Panc1 (cell line): ENCODE measurements around the gene TLR4. TPM values are rescaled to one million over a fixed set of nuclear protein-coding genes. Genes with fewer than 3 reads are reported as not detected.

Experiments used
- ATAC-seq: fragments of 200-7000 bp; cut with Tn5 transposase; 2 replicates; pipeline ENCODE4 v1.9.1; 2020; ENCODE audit warnings: mild to moderate bottlenecking, moderate library complexity
- BruUV-seq: library from RNA; stranded (reverse); fragments of 400-500 nt; replicated peaks from 2 replicates; lab custom pipeline; 2021; lab: Mats Ljungman, UMichigan
- CTCF ChIA-PET: fragments of 300-600 bp; sonication (Branson Sonifier 250); formaldehyde crosslinking; loops from one replicate; lab custom pipeline; 2022; ENCODE audit warnings: antibody characterized with exemption; lab: Charles Lee
- POLR2A ChIA-PET: fragments of 300-600 bp; sonication (Branson Sonifier 250); formaldehyde crosslinking; loops from one replicate; lab custom pipeline; 2022; ENCODE audit warnings: antibody characterized with exemption; lab: Charles Lee
- DNase-seq: peaks from one replicate; pipeline ENCODE4 v3.0.0-alpha.2; 2010; ENCODE audit warnings: low read depth, low spot score
- H3K27ac ChIP-seq: 2 replicates; pipeline ENCODE4 v1.5.1; 2011; ENCODE audit warnings: mild to moderate bottlenecking, low read length, inconsistent platforms
- H3K27me3 ChIP-seq: fragments of 200-500 bp; sonication (Bioruptor generic); 2 replicates; pipeline ENCODE4 v1.6.0; 2014; ENCODE audit warnings: low read length, inconsistent platforms; ENCODE audit not compliant: control insufficient read depth, insufficient read depth
- H3K36me3 ChIP-seq: fragments of 200-500 bp; sonication (Bioruptor generic); 2 replicates; pipeline ENCODE4 v1.5.1; 2014; ENCODE audit warnings: inconsistent platforms, mild to moderate bottlenecking, low read length, moderate library complexity; ENCODE audit not compliant: control insufficient read depth, insufficient read depth
- H3K4me1 ChIP-seq: 2 replicates; pipeline ENCODE4 v1.5.1; 2011; ENCODE audit warnings: inconsistent platforms, mild to moderate bottlenecking, low read length, moderate library complexity; ENCODE audit not compliant: control insufficient read depth, insufficient read depth
- H3K4me3 ChIP-seq, 2 experiments: 2 replicates each; pipeline ENCODE4 v1.5.1; 2011 to 2012; ENCODE audit warnings: low read depth in 2 of 2, low read length in 2 of 2, mild to moderate bottlenecking in 2 of 2, inconsistent platforms in 1 of 2, moderate library complexity in 1 of 2
- H3K9me3 ChIP-seq: fragments of 200-500 bp; sonication (Bioruptor generic); 2 replicates; pipeline ENCODE4 v1.5.1; 2014; ENCODE audit warnings: low read depth, mild to moderate bottlenecking, inconsistent platforms, low read length, moderate library complexity; ENCODE audit not compliant: control insufficient read depth, insufficient read depth
- POLR2AphosphoS5 ChIP-seq: IDR thresholded peaks from 2 replicates; pipeline ENCODE4 v1.6.1; 2012; ENCODE audit warnings: mild to moderate bottlenecking, low read depth, low read length, moderate library complexity
- SIN3A ChIP-seq: IDR thresholded peaks from 2 replicates; pipeline ENCODE4 v1.6.1; 2012; ENCODE audit warnings: low read depth, mild to moderate bottlenecking, low read length, moderate library complexity, borderline replicate concordance; ENCODE audit not compliant: insufficient read depth
- TCF7L2 ChIP-seq: IDR thresholded peaks from 2 replicates; pipeline ENCODE4 v1.6.1; 2011; ENCODE audit warnings: mild to moderate bottlenecking, low read depth, low read length, inconsistent platforms
- in situ Hi-C: cut with HindIII; loops from 2 replicates; pipeline ENCODE4 v1.10.0; 2016; ENCODE audit warnings: low sequenced_read_pairs, low pct_unique_long_range_greater_than_20kb
- intact Hi-C: fragments of 100-400 bp; cut with micrococcal nuclease; formaldehyde crosslinking; loops from one replicate; pipeline ENCODE4 v1.10.0; 2022; ENCODE audit not compliant: unreplicated experiment
- total RNA-seq: library from RNA; stranded (reverse); gene quantifications from one replicate; pipeline ENCODE4 v1.2.1, GENCODE V29; 2021; ENCODE audit not compliant: unreplicated experiment
- TF ChIP-seq, protein P1 (sequence below), 2 experiments: IDR thresholded peaks; 2 replicates each; pipeline ENCODE4 v1.6.1; 2011 to 2012; ENCODE audit warnings: low read depth in 2 of 2, control low read depth in 1 of 2, low read length in 1 of 2, mild to moderate bottlenecking in 1 of 2, moderate library complexity in 1 of 2; ENCODE audit not compliant: insufficient read depth in 1 of 2
- TF ChIP-seq, protein P2 (sequence below): fragments of 450-650 bp; IDR thresholded peaks from 2 replicates; pipeline ENCODE4 v1.5.1; 2017; ENCODE audit warnings: mild to moderate bottlenecking

The TLR4 gene
- total RNA-seq, 1 experiment from 2014 or later = 0.33 TPM

DNA sequence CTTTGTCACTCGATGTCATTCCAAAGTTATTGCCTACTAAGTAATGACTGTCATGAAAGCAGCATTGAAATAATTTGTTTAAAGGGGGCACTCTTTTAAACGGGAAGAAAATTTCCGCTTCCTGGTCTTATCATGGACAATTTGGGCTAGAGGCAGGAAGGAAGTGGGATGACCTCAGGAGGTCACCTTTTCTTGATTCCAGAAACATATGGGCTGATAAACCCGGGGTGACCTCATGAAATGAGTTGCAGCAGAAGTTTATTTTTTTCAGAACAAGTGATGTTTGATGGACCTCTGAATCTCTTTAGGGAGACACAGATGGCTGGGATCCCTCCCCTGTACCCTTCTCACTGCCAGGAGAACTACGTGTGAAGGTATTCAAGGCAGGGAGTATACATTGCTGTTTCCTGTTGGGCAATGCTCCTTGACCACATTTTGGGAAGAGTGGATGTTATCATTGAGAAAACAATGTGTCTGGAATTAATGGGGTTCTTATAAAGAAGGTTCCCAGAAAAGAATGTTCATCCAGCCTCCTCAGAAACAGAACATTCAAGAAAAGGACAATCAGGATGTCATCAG is 11.3 kb downstream of the TLR4 start:
- ChIA-PET POLR2A (no interaction called here), CTCF (no interaction called here)
- DNase-seq (no peak), ATAC-seq (no peak)
- H3K9me3 ChIP-seq = no peaks in the 10 kb centered on the region
- H3K27ac ChIP-seq = no peak overlapping the region
- no peaks in the 10 kb centered on the region for H3K36me3 ChIP-seq
- TF ChIP-seq, protein P1, sequence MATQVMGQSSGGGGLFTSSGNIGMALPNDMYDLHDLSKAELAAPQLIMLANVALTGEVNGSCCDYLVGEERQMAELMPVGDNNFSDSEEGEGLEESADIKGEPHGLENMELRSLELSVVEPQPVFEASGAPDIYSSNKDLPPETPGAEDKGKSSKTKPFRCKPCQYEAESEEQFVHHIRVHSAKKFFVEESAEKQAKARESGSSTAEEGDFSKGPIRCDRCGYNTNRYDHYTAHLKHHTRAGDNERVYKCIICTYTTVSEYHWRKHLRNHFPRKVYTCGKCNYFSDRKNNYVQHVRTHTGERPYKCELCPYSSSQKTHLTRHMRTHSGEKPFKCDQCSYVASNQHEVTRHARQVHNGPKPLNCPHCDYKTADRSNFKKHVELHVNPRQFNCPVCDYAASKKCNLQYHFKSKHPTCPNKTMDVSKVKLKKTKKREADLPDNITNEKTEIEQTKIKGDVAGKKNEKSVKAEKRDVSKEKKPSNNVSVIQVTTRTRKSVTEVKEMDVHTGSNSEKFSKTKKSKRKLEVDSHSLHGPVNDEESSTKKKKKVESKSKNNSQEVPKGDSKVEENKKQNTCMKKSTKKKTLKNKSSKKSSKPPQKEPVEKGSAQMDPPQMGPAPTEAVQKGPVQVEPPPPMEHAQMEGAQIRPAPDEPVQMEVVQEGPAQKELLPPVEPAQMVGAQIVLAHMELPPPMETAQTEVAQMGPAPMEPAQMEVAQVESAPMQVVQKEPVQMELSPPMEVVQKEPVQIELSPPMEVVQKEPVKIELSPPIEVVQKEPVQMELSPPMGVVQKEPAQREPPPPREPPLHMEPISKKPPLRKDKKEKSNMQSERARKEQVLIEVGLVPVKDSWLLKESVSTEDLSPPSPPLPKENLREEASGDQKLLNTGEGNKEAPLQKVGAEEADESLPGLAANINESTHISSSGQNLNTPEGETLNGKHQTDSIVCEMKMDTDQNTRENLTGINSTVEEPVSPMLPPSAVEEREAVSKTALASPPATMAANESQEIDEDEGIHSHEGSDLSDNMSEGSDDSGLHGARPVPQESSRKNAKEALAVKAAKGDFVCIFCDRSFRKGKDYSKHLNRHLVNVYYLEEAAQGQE (IDR thresholded peaks at IDR 0.05; ENCODE audit: insufficient read depth in 1 of 2, low read depth in 2 of 2, low read length in 1 of 2) = no peak
- TF ChIP-seq POLR2AphosphoS5 = no peak
- in situ Hi-C loops = no loop called here
- BruUV-seq = no TSS peak
- no peak overlapping the region for H3K4me3 ChIP-seq
- H3K4me1 ChIP-seq = no peaks in the 10 kb centered on the region
- H3K27me3 ChIP-seq = no peaks in the 10 kb centered on the region
- intact Hi-C loops = loop anchor here (10.0 kb wide), 1 partner anchor 49 kb away; no protein-coding TSS in a partner anchor

DNA sequence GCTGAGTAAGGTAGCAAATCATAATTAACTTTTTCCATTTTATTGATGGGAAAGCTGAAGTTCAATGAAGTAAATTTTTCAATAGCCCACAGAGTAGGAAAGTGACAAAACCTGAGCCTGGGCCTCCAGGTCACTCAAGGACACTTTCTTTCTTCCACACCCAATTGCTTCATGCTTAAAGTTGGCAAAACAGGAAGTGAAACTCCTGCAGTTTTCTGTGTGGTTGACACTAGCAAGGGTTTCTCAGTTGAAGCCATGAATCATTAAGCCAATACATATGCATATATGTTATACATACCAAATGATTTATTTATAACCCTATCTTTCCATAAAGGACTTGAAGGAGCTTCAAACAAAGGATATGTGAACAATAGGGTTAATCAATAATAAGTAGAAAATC is 13.9 kb downstream of the TLR4 start:
- in situ Hi-C loops (no loop called here), intact Hi-C loops (loop anchor here (10.0 kb wide), 1 partner anchor 47 kb away; no protein-coding TSS in a partner anchor)
- TF ChIP-seq POLR2AphosphoS5 = no peak
- TF ChIP-seq, protein P1 (IDR thresholded peaks at IDR 0.05; ENCODE audit: insufficient read depth in 1 of 2, low read depth in 2 of 2, low read length in 1 of 2) = no peak
- TF ChIP-seq SIN3A = no peak
- TF ChIP-seq TCF7L2 = no peak
- TF ChIP-seq, protein P2, sequence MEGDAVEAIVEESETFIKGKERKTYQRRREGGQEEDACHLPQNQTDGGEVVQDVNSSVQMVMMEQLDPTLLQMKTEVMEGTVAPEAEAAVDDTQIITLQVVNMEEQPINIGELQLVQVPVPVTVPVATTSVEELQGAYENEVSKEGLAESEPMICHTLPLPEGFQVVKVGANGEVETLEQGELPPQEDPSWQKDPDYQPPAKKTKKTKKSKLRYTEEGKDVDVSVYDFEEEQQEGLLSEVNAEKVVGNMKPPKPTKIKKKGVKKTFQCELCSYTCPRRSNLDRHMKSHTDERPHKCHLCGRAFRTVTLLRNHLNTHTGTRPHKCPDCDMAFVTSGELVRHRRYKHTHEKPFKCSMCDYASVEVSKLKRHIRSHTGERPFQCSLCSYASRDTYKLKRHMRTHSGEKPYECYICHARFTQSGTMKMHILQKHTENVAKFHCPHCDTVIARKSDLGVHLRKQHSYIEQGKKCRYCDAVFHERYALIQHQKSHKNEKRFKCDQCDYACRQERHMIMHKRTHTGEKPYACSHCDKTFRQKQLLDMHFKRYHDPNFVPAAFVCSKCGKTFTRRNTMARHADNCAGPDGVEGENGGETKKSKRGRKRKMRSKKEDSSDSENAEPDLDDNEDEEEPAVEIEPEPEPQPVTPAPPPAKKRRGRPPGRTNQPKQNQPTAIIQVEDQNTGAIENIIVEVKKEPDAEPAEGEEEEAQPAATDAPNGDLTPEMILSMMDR = no peak
- no peaks in the 10 kb centered on the region for H3K27me3 ChIP-seq
- no peak overlapping the region for H3K4me3 ChIP-seq
- no peak overlapping the region for H3K27ac ChIP-seq
- DNase-seq (no peak), ATAC-seq (no peak)
- no peaks in the 10 kb centered on the region for H3K4me1 ChIP-seq
- CTCF ChIA-PET = no interaction called here
- POLR2A ChIA-PET = no interaction called here
- no peaks in the 10 kb centered on the region for H3K36me3 ChIP-seq
- no TSS peak for BruUV-seq
- H3K9me3 ChIP-seq = no peaks in the 10 kb centered on the region
